Osteocyte (in vitro differentiated cells): ENCODE results near the gene OBP2A. TPM values are rescaled to one million over a fixed set of nuclear protein-coding genes. Genes with fewer than 3 reads are reported as not detected.

Experiments
- DNase-seq: peaks from one replicate; pipeline ENCODE4 v3.0.0; 2021; ENCODE audit warnings: mixed read lengths; ENCODE audit not compliant: unreplicated experiment; ENCODE audit errors: extremely low spot score
- H3K27ac Mint-ChIP-seq: one replicate; pipeline ENCODE4 v1.8.0; 2021; ENCODE audit warnings: mild to moderate bottlenecking, mixed read lengths; ENCODE audit not compliant: unreplicated experiment
- H3K27me3 Mint-ChIP-seq: one replicate; pipeline ENCODE4 v1.8.0; 2021; ENCODE audit warnings: mixed read lengths; ENCODE audit not compliant: unreplicated experiment
- H3K36me3 Mint-ChIP-seq: one replicate; pipeline ENCODE4 v1.8.0; 2021; ENCODE audit warnings: mixed read lengths; ENCODE audit not compliant: unreplicated experiment
- H3K4me1 Mint-ChIP-seq: one replicate; pipeline ENCODE4 v1.8.0; 2021; ENCODE audit warnings: mixed read lengths; ENCODE audit not compliant: unreplicated experiment
- H3K4me3 Mint-ChIP-seq: one replicate; pipeline ENCODE4 v1.8.0; 2021; ENCODE audit warnings: mild to moderate bottlenecking, moderate library complexity, mixed read lengths; ENCODE audit not compliant: unreplicated experiment
- H3K9me3 Mint-ChIP-seq: one replicate; pipeline ENCODE4 v1.8.0; 2021; ENCODE audit warnings: mixed read lengths; ENCODE audit not compliant: unreplicated experiment
- CTCF ChIP-seq: fragments of 200-600 bp; sonication (generic); IDR thresholded peaks from 2 replicates; pipeline ENCODE4 v1.5.0; 2021; ENCODE audit warnings: antibody characterized with exemption, mild to moderate bottlenecking, moderate library complexity
- total RNA-seq: library from RNA; stranded (reverse); gene quantifications from 2 replicates; pipeline ENCODE4 v1.2.1, GENCODE V29; 2021

OBP2A gene
- total RNA-seq, 1 donor from 2014 or later: not detected

DNA sequence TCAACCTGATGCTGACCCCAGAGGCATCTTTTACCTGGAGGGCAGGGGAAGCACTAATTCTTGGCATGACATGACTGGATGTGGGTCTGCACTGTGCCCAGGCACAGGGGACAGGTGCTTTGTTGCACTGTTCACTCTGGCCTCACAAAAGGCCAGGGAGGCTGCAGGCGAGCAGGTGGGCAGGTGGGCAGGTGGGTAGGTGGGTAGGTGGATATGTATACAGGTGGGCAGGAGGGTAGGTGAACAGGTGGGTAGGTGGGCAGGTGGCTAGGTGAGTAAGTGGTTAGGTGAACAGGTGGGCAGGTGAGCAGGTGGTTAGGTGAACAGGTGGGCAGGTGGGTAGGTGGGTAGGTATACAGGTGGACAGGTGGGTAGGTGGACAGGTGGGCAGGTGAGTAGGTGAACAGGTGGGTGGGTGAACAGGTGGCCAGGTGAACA is 17.1 kb downstream of the OBP2A start:
- Mint-ChIP-seq H3K27me3 (no peaks in the 10 kb centered on the region), H3K27ac (no peak overlapping the region), H3K4me1 (no peaks in the 10 kb centered on the region), H3K9me3 (no peaks in the 10 kb centered on the region), H3K36me3 (no peaks in the 10 kb centered on the region), H3K4me3 (no peak overlapping the region)
- TF ChIP-seq CTCF: no peak
- DNase-seq: no peak

GRCh38 chr9:135563858-135564257 is 17.9 kb downstream of the OBP2A start:
- Mint-ChIP-seq H3K4me3 (no peak overlapping the region), H3K36me3 (no peaks in the 10 kb centered on the region), H3K27me3 (no peaks in the 10 kb centered on the region)

DNA sequence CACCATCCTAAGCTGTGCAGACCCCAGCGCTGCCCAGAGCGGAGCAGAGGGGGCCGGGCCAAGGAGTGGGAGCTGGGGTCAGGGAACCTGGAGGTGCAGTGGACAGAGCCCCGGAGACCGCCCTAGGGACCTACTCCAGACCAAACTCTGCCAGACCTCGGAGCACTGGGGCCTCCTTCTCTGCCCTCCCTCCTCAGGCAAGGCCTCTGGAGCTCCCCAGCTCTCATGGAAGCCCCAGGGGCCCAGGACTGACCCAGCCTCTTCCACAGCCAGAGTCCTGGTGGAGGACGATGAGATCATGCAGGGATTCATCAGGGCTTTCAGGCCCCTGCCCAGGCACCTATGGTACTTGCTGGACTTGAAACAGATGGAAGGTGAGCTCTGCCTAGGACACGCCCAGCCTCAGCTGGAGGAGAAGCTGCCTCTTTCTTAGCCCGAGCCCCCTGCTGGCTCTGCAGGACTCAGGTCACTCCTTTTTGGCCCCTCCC is 19.3 kb downstream of the OBP2A start:
- peaks cover 5% of the 10 kb centered on the region for H3K27me3 Mint-ChIP-seq
- H3K36me3 Mint-ChIP-seq: no peaks in the 10 kb centered on the region
- no peak overlapping the region for H3K4me3 Mint-ChIP-seq
- no peaks in the 10 kb centered on the region for H3K4me1 Mint-ChIP-seq
- DNase-seq: no peak
- H3K27ac Mint-ChIP-seq: no peak overlapping the region
- TF ChIP-seq CTCF: no peak
- peaks cover 12% of the 10 kb centered on the region for H3K9me3 Mint-ChIP-seq

More at GRCh38 chr9:135563858-135564257, 17.9 kb downstream of the OBP2A start:
- DNase-seq: no peak
- H3K27ac Mint-ChIP-seq: no peak overlapping the region
- no peak for TF ChIP-seq CTCF
- no peaks in the 10 kb centered on the region for H3K4me1 Mint-ChIP-seq
- H3K9me3 Mint-ChIP-seq: peaks cover 1% of the 10 kb centered on the region

GRCh38 chr9:135565636-135566035 is 19.7 kb downstream of the OBP2A start:
- DNase-seq: no peak
- H3K4me3 Mint-ChIP-seq: no peak overlapping the region
- no peak for TF ChIP-seq CTCF
- peaks cover 5% of the 10 kb centered on the region for H3K27me3 Mint-ChIP-seq
- H3K27ac Mint-ChIP-seq: no peak overlapping the region
- H3K4me1 Mint-ChIP-seq: no peaks in the 10 kb centered on the region
- no peaks in the 10 kb centered on the region for H3K36me3 Mint-ChIP-seq
- peaks cover 12% of the 10 kb centered on the region for H3K9me3 Mint-ChIP-seq

GRCh38 chr9:135566552-135566951 is 20.6 kb downstream of the OBP2A start:
- no peak for DNase-seq
- TF ChIP-seq CTCF: no peak
- peaks cover 5% of the 10 kb centered on the region for H3K27me3 Mint-ChIP-seq
- H3K27ac Mint-ChIP-seq: no peak overlapping the region
- H3K4me1 Mint-ChIP-seq: no peaks in the 10 kb centered on the region
- no peaks in the 10 kb centered on the region for H3K36me3 Mint-ChIP-seq
- H3K4me3 Mint-ChIP-seq: no peak overlapping the region
- H3K9me3 Mint-ChIP-seq: peaks cover 12% of the 10 kb centered on the region
